Gastrocnemius medialis (tissue), 4 donors: ENCODE data around the gene SUCLA2.

Source experiments
- POLR2A ChIP-seq, 2 donors: fragments of 450-650 bp; IDR thresholded peaks; one replicate each; pipeline ENCODE4 v1.6.1; 2017; ENCODE audit warnings: antibody characterized with exemption in 2 of 2, mild to moderate bottlenecking in 2 of 2, moderate library complexity in 2 of 2
- TF ChIP-seq, protein P1 (sequence below), 5 experiments: fragments of 450-650 bp in 3 of 5; fragments of 200-600 bp in 2 of 5; sonication (generic) in 2 of 5; IDR thresholded peaks in 4 of 5; conservative IDR thresholded peaks in 1 of 5; 1 replicate in 4 of 5; 2 replicates in 1 of 5; pipeline ENCODE4 v1.5.1; 2016 to 2019; ENCODE audit warnings: antibody characterized with exemption in 5 of 5, mild to moderate bottlenecking in 3 of 5, moderate library complexity in 3 of 5

DNA sequence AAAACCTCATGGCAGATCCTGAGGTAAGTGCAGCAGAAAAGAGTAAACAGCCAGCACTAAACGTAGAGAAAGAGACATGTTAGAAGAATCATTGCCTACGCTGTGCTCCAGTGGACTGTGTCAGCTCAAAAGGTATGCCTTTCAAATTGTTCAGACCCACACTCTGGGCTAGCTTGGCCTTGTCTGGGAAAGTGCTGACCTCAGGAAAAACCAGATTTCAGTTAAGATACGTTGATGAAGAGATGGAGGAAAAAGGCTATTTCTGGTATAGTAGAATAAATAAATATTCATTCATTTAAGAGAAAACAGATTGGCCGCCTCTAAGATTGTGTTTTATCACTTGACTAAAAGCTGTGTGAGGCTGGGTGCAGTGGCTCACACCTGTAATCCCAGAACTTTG lies 9.6 kb upstream of the SUCLA2 start:
- TF ChIP-seq, protein P1, sequence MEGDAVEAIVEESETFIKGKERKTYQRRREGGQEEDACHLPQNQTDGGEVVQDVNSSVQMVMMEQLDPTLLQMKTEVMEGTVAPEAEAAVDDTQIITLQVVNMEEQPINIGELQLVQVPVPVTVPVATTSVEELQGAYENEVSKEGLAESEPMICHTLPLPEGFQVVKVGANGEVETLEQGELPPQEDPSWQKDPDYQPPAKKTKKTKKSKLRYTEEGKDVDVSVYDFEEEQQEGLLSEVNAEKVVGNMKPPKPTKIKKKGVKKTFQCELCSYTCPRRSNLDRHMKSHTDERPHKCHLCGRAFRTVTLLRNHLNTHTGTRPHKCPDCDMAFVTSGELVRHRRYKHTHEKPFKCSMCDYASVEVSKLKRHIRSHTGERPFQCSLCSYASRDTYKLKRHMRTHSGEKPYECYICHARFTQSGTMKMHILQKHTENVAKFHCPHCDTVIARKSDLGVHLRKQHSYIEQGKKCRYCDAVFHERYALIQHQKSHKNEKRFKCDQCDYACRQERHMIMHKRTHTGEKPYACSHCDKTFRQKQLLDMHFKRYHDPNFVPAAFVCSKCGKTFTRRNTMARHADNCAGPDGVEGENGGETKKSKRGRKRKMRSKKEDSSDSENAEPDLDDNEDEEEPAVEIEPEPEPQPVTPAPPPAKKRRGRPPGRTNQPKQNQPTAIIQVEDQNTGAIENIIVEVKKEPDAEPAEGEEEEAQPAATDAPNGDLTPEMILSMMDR (IDR thresholded peaks at IDR 0.05 in 4 of 5, conservative IDR thresholded peaks at IDR 0.05 in 1 of 5), result no peak
- no peak for TF ChIP-seq POLR2A (IDR thresholded peaks at IDR 0.05)
